Thymus (tissue), 11 donors: ENCODE results near the gene ERCC4. TPM values are rescaled to one million over a fixed set of nuclear protein-coding genes. Genes with fewer than 3 reads are reported as not detected.
A peak's percentile ranks its signal among the peaks of the same experiment; 100 is the strongest.

Experiments used
- DNase-seq, 9 donors: peaks; one replicate each; pipeline ENCODE4 v3.0.0-alpha.2; 2013; ENCODE audit warnings: low spot score in 9 of 9, low read depth in 6 of 9, missing footprints in 1 of 9
- H3K27ac ChIP-seq, 2 donors: one replicate each; pipeline ENCODE4 v1.5.1; 2013; ENCODE audit warnings: control low read depth in 1 of 2, low read depth in 1 of 2, low read length in 1 of 2, mild to moderate bottlenecking in 1 of 2, moderate library complexity in 1 of 2
- H3K27me3 ChIP-seq, 2 donors: one replicate each; pipeline ENCODE4 v1.5.1; 2013; ENCODE audit warnings: low read length in 1 of 2; ENCODE audit not compliant: control insufficient read depth in 2 of 2, insufficient read depth in 1 of 2
- H3K36me3 ChIP-seq, 2 donors: one replicate each; pipeline ENCODE4 v1.5.1; 2013; ENCODE audit warnings: low read length in 1 of 2, mild to moderate bottlenecking in 1 of 2, moderate library complexity in 1 of 2; ENCODE audit not compliant: control insufficient read depth in 2 of 2, insufficient read depth in 2 of 2
- H3K4me1 ChIP-seq, 2 donors: one replicate each; pipeline ENCODE4 v1.5.1; 2013; ENCODE audit warnings: low read length in 2 of 2; ENCODE audit not compliant: control insufficient read depth in 2 of 2, insufficient read depth in 2 of 2
- H3K4me3 ChIP-seq, 2 donors: one replicate each; pipeline ENCODE4 v1.5.1; 2013; ENCODE audit warnings: low read length in 2 of 2, control low read depth in 1 of 2, mild to moderate bottlenecking in 1 of 2
- H3K9me3 ChIP-seq, 2 donors: one replicate each; pipeline ENCODE4 v1.5.1; 2013; ENCODE audit warnings: low read length in 1 of 2, mild to moderate bottlenecking in 1 of 2; ENCODE audit not compliant: control insufficient read depth in 2 of 2, insufficient read depth in 1 of 2
- WGBS: extraction: QIAGEN DNeasy Blood & Tissue Kit; methylation state at CpG from one replicate; pipeline ENCODE4 v1.1.7; 2013; 5-methylcytosine and 5-hydroxymethylcytosine counted together
- polyA plus RNA-seq: library from polyadenylated mRNA; stranded (reverse); fragments of 200-250 nt; gene quantifications from one replicate; pipeline ENCODE4 v1.2.3, GENCODE V29; 2013
- total RNA-seq: library from RNA; stranded (reverse); fragments of 120-200 nt; gene quantifications from one replicate; pipeline ENCODE4 v1.2.4, GENCODE V29; 2013
- donor health status: healthy.

The ERCC4 gene
- total and polyA plus RNA-seq, 2 donors: 4.4 to 7.8 TPM

DNA sequence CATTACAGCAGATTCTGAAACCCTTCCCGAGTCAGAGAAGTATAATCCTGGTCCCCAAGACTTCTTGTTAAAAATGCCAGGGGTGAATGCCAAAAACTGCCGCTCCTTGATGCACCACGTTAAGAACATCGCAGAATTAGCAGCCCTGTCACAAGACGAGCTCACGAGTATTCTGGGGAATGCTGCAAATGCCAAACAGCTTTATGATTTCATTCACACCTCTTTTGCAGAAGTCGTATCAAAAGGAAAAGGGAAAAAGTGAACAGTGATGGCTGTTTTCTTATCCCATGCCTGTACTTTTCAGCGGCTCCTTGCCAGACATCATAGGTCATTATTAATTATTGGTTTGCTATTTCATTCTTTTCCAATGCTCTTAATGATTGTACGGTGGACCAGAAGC lies 28.1 kb downstream of the ERCC4 start:
- Histone ChIP-seq H3K4me1 (no peaks in the 10 kb centered on the region), H3K36me3 (peaks cover 18 to 32% of the 10 kb centered on the region in 2 donors), H3K27me3 (no peaks in the 10 kb centered on the region), H3K9me3 (no peaks in the 10 kb centered on the region), H3K27ac (no peak overlapping the region), H3K4me3 (no peak overlapping the region)
- WGBS: 96% methylated on average over 9 of the region's 9 CpGs
- no peak for DNase-seq

GRCh38 chr16:13950821-13951547 lies 31.0 kb downstream of the ERCC4 start:
- Histone ChIP-seq H3K9me3 (no peaks in the 10 kb centered on the region), H3K4me1 (no peaks in the 10 kb centered on the region), H3K36me3 (peaks cover 15 to 19% of the 10 kb centered on the region in 2 donors), H3K4me3 (no peak overlapping the region), H3K27me3 (no peaks in the 10 kb centered on the region), H3K27ac (no peak overlapping the region)
- 93% methylated on average over 5 of the region's 5 CpGs for WGBS
- no peak for DNase-seq

DNA sequence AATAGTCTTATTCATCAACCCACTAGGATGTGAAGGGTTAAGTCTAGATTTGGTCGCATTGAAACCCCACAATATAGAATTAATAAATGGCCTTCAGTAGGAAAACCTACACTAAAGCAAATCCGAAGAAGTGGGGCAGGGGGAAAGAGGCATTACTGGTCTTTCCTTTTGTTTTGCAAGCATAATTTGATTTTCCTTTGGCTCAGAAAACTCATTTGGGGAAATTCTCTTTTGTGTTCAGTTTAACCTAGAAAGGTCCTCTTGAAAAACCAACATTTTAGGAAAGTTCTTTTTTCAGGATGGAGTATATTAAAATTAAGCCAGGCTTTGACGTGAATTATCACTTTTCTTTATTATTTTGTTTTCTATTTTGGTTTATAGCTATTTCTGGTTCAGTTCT lies 31.7 kb downstream of the ERCC4 start:
- Histone ChIP-seq H3K27me3 (peaks cover 0 to 2% of the 10 kb centered on the region in 2 donors), H3K9me3 (no peaks in the 10 kb centered on the region), H3K27ac (no peak overlapping the region), H3K4me1 (no peaks in the 10 kb centered on the region), H3K4me3 (no peak overlapping the region), H3K36me3 (peaks cover 10 to 16% of the 10 kb centered on the region in 2 donors)
- WGBS: 94% methylated on average over 3 of the region's 3 CpGs
- no peak for DNase-seq

GRCh38 chr16:13953501-13953900 lies 33.5 kb downstream of the ERCC4 start:
- Histone ChIP-seq H3K27me3 (peaks cover 0 to 2% of the 10 kb centered on the region in 2 donors), H3K4me1 (no peaks in the 10 kb centered on the region), H3K9me3 (no peaks in the 10 kb centered on the region)

GRCh38 chr16:13956635-13957196 lies 36.8 kb downstream of the ERCC4 start:
- Histone ChIP-seq H3K4me3 (no peak overlapping the region), H3K27ac (peak overlapping the region in 1 of 2 donors; percentile 26)
- 82% methylated on average over 14 of the region's 14 CpGs for WGBS

More at GRCh38 chr16:13953501-13953900, 33.5 kb downstream of the ERCC4 start:
- peaks cover 0 to 3% of the 10 kb centered on the region in 2 donors for H3K36me3 ChIP-seq
- WGBS: 97% methylated on average over 2 of the region's 2 CpGs
- no peak for DNase-seq
- H3K27ac ChIP-seq: no peak overlapping the region
- H3K4me3 ChIP-seq: no peak overlapping the region

GRCh38 chr16:13957197-13958078 lies 37.5 kb downstream of the ERCC4 start:
- Histone ChIP-seq H3K27me3 (peaks cover 0 to 2% of the 10 kb centered on the region in 2 donors), H3K27ac (peak overlapping the region; percentile 37 to 43), H3K4me3 (no peak overlapping the region), H3K4me1 (no peaks in the 10 kb centered on the region), H3K36me3 (no peaks in the 10 kb centered on the region), H3K9me3 (no peaks in the 10 kb centered on the region)
- DNase-seq: no peak
- 73% methylated on average over 14 of the region's 14 CpGs for WGBS

More at GRCh38 chr16:13956635-13957196, 36.8 kb downstream of the ERCC4 start:
- Histone ChIP-seq H3K4me1 (no peaks in the 10 kb centered on the region), H3K36me3 (no peaks in the 10 kb centered on the region), H3K27me3 (peaks cover 0 to 2% of the 10 kb centered on the region in 2 donors), H3K9me3 (no peaks in the 10 kb centered on the region)
- no peak for DNase-seq

DNA sequence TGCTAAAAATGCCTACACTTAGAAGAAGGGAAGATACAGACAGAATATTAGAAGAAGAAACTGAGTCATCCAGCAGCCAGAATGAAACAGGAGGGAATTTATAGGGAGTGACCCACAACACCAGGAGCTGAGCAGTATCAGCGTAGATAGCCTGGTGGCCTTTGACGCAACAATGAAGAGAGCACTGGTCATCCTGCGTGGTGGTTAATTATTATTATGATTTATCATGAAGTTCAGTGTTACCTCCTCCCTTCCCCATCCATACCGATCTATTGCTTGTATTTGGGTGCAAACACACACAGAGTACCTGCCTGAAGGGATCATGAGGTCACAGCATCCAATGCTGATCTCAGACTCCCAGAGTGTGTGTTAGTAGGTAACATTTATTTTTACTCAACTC lies 38.5 kb downstream of the ERCC4 start:
- Histone ChIP-seq H3K4me1 (no peaks in the 10 kb centered on the region), H3K4me3 (no peak overlapping the region), H3K27ac (no peak overlapping the region), H3K9me3 (no peaks in the 10 kb centered on the region), H3K27me3 (peaks cover 0 to 2% of the 10 kb centered on the region in 2 donors), H3K36me3 (no peaks in the 10 kb centered on the region)
- 97% methylated on average over 4 of the region's 4 CpGs for WGBS
- DNase-seq: no peak

DNA sequence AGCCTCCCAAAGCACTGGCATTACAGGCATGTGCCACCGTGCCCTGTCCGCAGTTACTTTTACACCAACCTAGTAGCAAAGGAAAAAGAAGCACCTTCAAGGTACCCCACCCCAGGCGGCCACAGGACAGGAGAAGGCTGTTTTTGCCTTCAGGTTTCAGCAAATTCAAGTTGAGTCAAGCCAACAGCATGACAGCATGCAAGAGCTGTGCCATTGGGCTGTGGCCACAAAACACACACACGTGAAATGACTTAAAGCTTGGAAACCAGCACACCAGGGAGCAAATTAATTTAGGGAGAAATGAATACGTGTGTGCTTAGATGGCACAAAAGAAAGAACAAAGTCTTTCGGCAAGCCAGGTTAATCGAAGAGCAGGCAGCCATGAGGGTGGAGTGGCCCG lies 39.7 kb downstream of the ERCC4 start:
- no peaks in the 10 kb centered on the region for H3K36me3 ChIP-seq
- H3K4me1 ChIP-seq: no peaks in the 10 kb centered on the region
- H3K27ac ChIP-seq: peak overlapping the region; percentile 4 to 12
- H3K9me3 ChIP-seq: no peaks in the 10 kb centered on the region
- peaks cover 0 to 2% of the 10 kb centered on the region in 2 donors for H3K27me3 ChIP-seq
- 93% methylated on average over 8 of the region's 8 CpGs for WGBS
- no peak for DNase-seq
- H3K4me3 ChIP-seq: no peak overlapping the region
